ENCODE results near the gene SORCS2. TPM values are rescaled to one million over a fixed set of nuclear protein-coding genes. Genes with fewer than 3 reads are reported as not detected.

SORCS2 gene
- total RNA-seq, 1 donor = 0.27 TPM

GRCh38 chr4:7374571-7374970, 182.2 kb downstream of the SORCS2 start:
- TF ChIP-seq, protein P1, sequence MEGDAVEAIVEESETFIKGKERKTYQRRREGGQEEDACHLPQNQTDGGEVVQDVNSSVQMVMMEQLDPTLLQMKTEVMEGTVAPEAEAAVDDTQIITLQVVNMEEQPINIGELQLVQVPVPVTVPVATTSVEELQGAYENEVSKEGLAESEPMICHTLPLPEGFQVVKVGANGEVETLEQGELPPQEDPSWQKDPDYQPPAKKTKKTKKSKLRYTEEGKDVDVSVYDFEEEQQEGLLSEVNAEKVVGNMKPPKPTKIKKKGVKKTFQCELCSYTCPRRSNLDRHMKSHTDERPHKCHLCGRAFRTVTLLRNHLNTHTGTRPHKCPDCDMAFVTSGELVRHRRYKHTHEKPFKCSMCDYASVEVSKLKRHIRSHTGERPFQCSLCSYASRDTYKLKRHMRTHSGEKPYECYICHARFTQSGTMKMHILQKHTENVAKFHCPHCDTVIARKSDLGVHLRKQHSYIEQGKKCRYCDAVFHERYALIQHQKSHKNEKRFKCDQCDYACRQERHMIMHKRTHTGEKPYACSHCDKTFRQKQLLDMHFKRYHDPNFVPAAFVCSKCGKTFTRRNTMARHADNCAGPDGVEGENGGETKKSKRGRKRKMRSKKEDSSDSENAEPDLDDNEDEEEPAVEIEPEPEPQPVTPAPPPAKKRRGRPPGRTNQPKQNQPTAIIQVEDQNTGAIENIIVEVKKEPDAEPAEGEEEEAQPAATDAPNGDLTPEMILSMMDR (IDR thresholded peaks at IDR 0.05; ENCODE audit: insufficient read depth, low read length) = no peak
- H3K4me3 ChIP-seq (ENCODE audit: low read depth, low read length) = no peak overlapping the region
- no peak for DNase-seq (ENCODE audit: low read depth)

- peak; percentile 37 for DNase-seq (ENCODE audit: low read depth)
- H3K4me3 ChIP-seq (ENCODE audit: low read depth, low read length) = no peak overlapping the region
- TF ChIP-seq, protein P1 (IDR thresholded peaks at IDR 0.05; ENCODE audit: insufficient read depth, low read length) = no peak
Measured at GRCh38 chr4:7375427-7375826, 183.1 kb downstream of the SORCS2 start.

DNA sequence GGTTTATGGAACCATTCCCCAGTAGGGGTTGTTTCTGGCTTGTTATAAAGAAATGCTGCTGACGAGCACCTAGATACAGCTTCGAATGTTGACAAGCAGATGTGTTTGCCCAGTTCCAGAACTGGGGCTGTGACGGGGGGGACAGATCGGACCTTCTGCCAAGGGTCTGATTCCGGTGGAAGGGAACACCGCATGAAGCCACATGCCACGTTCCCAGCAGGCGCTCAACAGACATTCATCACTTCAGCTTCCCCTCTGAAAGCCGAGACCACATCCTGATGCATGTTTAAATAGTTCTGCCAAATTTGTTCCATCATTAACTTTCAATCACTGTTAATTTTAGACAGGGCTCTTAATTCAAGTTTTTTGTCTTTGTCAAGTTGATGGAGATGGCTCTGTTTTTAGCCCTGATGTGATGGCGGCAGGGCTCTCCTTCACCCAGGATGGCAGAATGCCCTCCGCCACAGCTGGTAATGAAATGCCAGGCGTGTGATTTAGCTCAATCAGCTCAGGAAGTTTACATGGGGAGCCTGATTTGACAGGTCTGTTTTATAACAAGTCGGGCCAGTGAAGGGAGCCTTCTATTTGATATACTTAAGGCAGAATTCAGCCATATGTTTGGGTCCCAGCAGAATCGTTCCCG, 185.0 kb downstream of the SORCS2 start:
- H3K4me3 ChIP-seq (ENCODE audit: low read depth, low read length) = no peak overlapping the region
- TF ChIP-seq, protein P1 (IDR thresholded peaks at IDR 0.05; ENCODE audit: insufficient read depth, low read length) = no peak
- no peak for DNase-seq (ENCODE audit: low read depth)

DNA sequence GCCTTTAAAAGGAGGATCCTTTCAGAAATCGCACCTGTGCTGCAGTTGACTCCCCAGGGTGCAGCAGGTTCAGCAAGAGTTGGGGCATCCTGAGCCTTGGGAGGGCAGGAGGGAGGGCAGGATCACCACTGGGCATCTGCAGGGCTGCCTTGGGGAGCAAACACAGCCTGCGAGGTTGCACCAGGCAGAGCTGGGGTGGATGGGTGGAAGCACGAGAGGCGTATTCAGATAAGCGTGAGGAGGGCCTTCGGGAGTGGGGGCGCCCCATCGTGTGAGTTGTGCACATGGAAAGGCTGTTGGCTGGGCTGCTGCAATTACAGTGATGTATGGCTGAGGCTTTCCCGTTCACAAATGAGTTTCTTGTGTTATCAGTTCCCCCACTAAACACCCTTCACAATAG, 186.8 kb downstream of the SORCS2 start:
- TF ChIP-seq, protein P1 (IDR thresholded peaks at IDR 0.05; ENCODE audit: insufficient read depth, low read length) = no peak
- no peak overlapping the region for H3K4me3 ChIP-seq (ENCODE audit: low read depth, low read length)
- no peak for DNase-seq (ENCODE audit: low read depth)

GRCh38 chr4:7379719-7380118, 187.4 kb downstream of the SORCS2 start:
- TF ChIP-seq, protein P1 (IDR thresholded peaks at IDR 0.05; ENCODE audit: insufficient read depth, low read length) = no peak
- no peak for DNase-seq (ENCODE audit: low read depth)

GRCh38 chr4:7381221-7381889, 189.0 kb downstream of the SORCS2 start:
- no peak for DNase-seq (ENCODE audit: low read depth)
- no peak overlapping the region for H3K4me3 ChIP-seq (ENCODE audit: low read depth, low read length)
- TF ChIP-seq, protein P1 (IDR thresholded peaks at IDR 0.05; ENCODE audit: insufficient read depth, low read length) = no peak

More at GRCh38 chr4:7379719-7380118, 187.4 kb downstream of the SORCS2 start:
- H3K4me3 ChIP-seq (ENCODE audit: low read depth, low read length) = no peak overlapping the region
